HG02870 (cell line): ENCODE data around the gene OR2T29.
"Not testable (repeated sequence)": the region's sequence is repeated elsewhere in the genome, so short reads cannot be mapped to it uniquely, and the experiment has no call there.

Experiments
- ATAC-seq: cut with Tn5 transposase; IDR thresholded peaks from one replicate; pipeline ENCODE4 v1.9.1; 2021; ENCODE audit warnings: mild to moderate bottlenecking, moderate library complexity; ENCODE audit not compliant: unreplicated experiment

The OR2T29 gene

DNA sequence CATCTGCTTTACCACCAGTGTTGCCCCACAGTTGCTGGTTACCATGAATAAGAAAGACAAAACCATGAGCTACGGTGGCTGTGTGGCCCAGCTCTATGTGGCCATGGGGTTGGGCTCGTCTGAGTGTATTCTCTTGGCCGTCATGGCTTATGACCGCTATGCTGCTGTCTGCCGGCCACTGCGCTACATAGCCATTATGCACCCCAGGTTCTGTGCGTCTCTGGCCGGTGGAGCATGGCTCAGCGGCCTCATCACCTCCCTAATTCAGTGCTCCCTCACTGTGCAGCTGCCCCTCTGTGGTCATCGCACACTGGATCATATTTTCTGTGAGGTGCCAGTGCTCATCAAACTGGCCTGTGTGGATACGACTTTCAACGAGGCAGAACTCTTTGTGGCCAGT, 40.7 kb downstream of the OR2T29 start:
- no peak for ATAC-seq

DNA sequence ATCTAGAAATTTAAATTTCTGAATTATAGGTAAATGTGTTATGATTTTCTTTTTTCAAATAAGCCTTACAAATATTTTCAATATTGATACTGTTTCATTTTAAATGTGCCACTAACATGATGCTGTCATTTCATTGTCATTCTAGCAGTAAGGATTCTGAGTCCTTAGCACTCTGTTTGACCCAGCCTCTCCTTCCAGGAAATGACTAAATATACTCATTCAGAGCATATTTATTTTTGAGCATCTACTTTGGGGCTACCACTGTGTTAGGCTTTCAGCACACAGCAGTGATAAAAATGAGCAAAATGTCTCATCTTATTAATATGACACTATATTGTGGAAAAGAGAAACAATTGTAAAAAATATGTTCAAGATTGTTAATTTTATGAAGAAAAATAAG, 52.4 kb downstream of the OR2T29 start:
- not testable (repeated sequence) for ATAC-seq

DNA sequence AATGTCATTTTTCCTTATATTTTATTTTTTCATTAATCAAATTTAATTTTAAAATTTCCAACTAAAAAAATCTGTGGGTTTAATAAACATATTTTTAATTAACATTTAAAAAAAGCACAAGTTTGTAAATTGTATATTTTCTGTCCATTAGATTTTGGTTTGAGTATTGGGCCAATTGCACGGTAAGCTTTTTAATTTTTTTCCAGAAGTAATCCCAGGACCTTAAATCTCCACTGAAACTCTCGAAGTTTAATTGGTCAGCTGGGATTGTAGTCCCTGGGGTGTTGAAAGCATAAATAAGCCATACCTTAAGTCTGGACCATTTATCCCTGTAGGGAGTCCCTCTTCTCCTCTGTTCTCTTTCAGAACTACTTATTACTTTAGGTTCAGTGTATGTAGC, 54.8 kb downstream of the OR2T29 start, which contains the start of gene OR2G6:
OR2G6 (plus strand) TSS at position 301 of the 400 bp plus-strand sequence. CDS start 13,574 bp downstream, outside the sequence.
- ATAC-seq, result not testable (repeated sequence)
